Activated CD8-positive, alpha-beta T cell treated with anti-CD3 and anti-CD28 coated beads, Interleukin-2, amount 10 ng/mL, durations not matched to agents 7 days and 5 days (primary cell): ENCODE results near the gene GALNT12. TPM values are rescaled to one million over a fixed set of nuclear protein-coding genes. Genes with fewer than 3 reads are reported as not detected.

Source experiments
- ATAC-seq: fragments of 150-1000 bp; cut with Tn5 transposase; one replicate; pipeline ENCODE4 v1.10.0; 2021; ENCODE audit warnings: moderate library complexity
- CTCF ChIA-PET: fragments of 350-600 bp; sonication (Branson Sonifier 250); formaldehyde crosslinking; loops from one replicate; lab custom pipeline; 2021; ENCODE audit warnings: antibody characterized with exemption; lab: Charles Lee
- POLR2A ChIA-PET: fragments of 350-600 bp; sonication (Branson Sonifier 250); formaldehyde crosslinking; loops from one replicate; lab custom pipeline; 2021; ENCODE audit warnings: antibody characterized with exemption; lab: Charles Lee
- DNase-seq: peaks from one replicate; pipeline ENCODE4 v3.0.0-alpha.2; 2020
- H3K27ac Mint-ChIP-seq: one replicate; pipeline ENCODE4 v1.8.0; 2021; ENCODE audit warnings: mild to moderate bottlenecking, mixed read lengths
- H3K27me3 Mint-ChIP-seq: one replicate; pipeline ENCODE4 v1.8.0; 2021; ENCODE audit warnings: low read depth, mixed read lengths
- H3K36me3 Mint-ChIP-seq: one replicate; pipeline ENCODE4 v1.8.0; 2021; ENCODE audit warnings: low read depth, mixed read lengths
- H3K4me1 Mint-ChIP-seq: one replicate; pipeline ENCODE4 v1.8.0; 2021; ENCODE audit warnings: low read depth, mixed read lengths
- H3K4me3 Mint-ChIP-seq: one replicate; pipeline ENCODE4 v1.8.0; 2021; ENCODE audit warnings: mild to moderate bottlenecking, mixed read lengths
- H3K9me3 Mint-ChIP-seq: one replicate; pipeline ENCODE4 v1.8.0; 2022; ENCODE audit warnings: mixed read lengths; ENCODE audit not compliant: insufficient read depth
- total RNA-seq, 2 experiments: library from RNA; stranded (reverse); gene quantifications; one replicate each; pipeline ENCODE4 v1.2.3, GENCODE V29; 2021

Gene GALNT12, protein sequence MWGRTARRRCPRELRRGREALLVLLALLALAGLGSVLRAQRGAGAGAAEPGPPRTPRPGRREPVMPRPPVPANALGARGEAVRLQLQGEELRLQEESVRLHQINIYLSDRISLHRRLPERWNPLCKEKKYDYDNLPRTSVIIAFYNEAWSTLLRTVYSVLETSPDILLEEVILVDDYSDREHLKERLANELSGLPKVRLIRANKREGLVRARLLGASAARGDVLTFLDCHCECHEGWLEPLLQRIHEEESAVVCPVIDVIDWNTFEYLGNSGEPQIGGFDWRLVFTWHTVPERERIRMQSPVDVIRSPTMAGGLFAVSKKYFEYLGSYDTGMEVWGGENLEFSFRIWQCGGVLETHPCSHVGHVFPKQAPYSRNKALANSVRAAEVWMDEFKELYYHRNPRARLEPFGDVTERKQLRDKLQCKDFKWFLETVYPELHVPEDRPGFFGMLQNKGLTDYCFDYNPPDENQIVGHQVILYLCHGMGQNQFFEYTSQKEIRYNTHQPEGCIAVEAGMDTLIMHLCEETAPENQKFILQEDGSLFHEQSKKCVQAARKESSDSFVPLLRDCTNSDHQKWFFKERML
- total RNA-seq = 1 to 10 TPM; 7.9 to 8.8 TPM

DNA sequence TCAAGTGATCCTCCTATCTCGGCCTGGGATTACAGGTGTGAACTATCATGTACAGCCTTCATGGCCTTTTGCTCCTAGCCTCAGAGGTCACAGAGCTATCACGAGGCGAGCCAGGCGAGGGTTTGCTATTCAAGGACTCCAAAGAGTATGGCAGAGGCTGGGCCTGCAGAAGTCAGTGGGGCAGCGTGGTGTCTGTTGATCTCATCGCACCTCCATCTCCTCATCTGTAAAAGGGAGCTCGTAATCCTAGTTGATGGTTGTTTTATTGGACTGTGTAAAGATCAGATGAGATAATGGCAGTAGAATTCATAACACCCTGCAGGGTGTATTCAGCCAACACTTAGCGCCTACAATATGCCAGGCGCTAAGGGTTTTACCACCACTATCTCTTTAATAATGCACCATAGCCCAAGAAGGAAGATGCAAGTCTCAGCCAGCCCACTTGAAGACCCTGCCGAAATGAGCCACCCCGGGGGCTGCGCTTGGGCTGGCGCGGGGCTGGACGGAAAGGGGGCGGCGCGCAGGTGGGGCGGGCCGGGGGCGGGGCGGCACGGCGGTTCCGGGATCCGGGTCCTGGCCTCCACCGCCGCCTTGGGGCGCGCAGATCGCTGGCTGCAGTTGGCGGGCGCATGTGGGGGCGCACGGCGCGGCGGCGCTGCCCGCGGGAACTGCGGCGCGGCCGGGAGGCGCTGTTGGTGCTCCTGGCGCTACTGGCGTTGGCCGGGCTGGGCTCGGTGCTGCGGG lies at the start of gene GALNT12:
Gene GALNT12 (plus strand): TSS at position 601 of the 744 bp plus-strand sequence. CDS start 29 bp downstream, at position 630.
- Mint-ChIP-seq H3K4me1 (peaks cover 35% of the 10 kb centered on the region), H3K36me3 (peaks cover 3% of the 10 kb centered on the region), H3K9me3 (no peaks in the 10 kb centered on the region), H3K27ac (peak within 1 kb of the TSS; percentile 9), H3K4me3 (peak within 1 kb of the TSS; percentile 82), H3K27me3 (peaks cover 28% of the 10 kb centered on the region)
- ChIA-PET CTCF (interaction anchor here (0.8 to 3.7 kb wide), 14 partner anchors 9 to 333 kb away, joined by 3 to 22 read pairs (median 5); no protein-coding TSS in a partner anchor), POLR2A (interaction anchor here (1.1 kb wide), 1 partner anchor 11 kb away, joined by 8 read pairs; the partner anchor contains the start of gene ANKS6)
- ATAC-seq = peak; percentile 83
- DNase-seq = peak; percentile 64

DNA sequence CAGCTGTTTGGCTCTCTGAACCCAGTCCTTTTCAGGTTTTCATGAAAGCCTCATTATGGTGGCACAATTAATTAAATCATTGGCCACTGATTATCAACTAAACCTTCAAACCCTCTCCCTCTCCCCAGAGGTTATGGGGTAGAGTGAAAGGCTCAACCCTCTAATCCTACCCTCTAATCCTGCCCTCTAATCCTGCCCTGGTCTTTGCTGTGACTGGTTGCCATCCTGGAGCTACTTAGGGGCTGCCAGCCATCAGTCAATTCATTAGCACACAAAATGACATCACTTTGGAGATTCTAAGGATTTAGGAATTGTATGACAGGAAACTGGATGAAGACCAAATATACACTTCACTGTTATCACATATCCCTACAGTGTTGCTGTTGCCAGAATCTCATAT lies 47.2 kb upstream of the GALNT12 start:
- Mint-ChIP-seq H3K27ac (no peak overlapping the region), H3K36me3 (no peaks in the 10 kb centered on the region), H3K27me3 (no peaks in the 10 kb centered on the region), H3K4me3 (no peak overlapping the region), H3K9me3 (peaks cover 5% of the 10 kb centered on the region), H3K4me1 (no peaks in the 10 kb centered on the region)
- ATAC-seq (no peak), DNase-seq (no peak)
- CTCF ChIA-PET = interaction anchor here (4.0 kb wide), 1 partner anchor 14 kb away, joined by 31 read pairs; no protein-coding TSS in a partner anchor
- POLR2A ChIA-PET = no interaction called here

DNA sequence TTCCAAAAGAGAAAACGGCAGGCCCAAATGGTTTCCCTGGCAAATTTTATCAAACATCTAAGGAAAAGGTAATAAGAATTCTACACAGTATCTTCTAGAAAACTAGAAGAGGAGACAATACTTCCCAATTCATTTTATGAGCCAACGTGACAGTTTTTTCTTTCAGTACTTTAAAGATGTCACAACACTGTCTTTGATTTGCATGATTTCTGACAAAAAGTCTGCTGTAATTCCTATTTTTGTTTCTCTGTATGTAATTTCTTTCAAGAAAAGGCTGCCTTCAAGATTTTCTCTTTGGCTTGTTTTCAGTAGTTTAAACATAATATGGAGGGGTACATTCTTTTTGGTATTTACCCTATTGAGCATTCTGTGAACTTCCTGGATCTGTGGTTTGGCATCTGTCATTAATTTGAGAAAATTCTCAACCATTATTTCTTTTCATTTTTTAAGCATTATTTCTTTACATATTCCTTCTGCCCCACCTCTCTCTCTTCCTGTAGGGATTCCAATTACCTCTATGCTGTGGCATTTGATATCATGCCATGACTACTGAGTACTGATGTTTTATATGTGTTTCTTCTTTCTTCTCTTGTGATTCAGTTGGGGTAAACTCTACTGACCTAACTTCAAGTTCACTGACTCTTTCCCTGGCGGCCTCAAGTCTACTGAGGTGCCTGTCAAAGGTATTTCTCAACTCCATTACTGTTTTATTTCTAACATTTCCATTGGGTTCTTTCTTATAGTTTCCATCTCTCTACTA lies 43.3 kb upstream of the GALNT12 start:
- ChIA-PET CTCF (interaction anchor here (3.6 kb wide), 1 partner anchor 11 kb away, joined by 31 read pairs; no protein-coding TSS in a partner anchor), POLR2A (no interaction called here)
- DNase-seq (no peak), ATAC-seq (no peak)
- no peak overlapping the region for H3K27ac Mint-ChIP-seq
- H3K9me3 Mint-ChIP-seq = no peaks in the 10 kb centered on the region
- no peak overlapping the region for H3K4me3 Mint-ChIP-seq
- no peaks in the 10 kb centered on the region for H3K36me3 Mint-ChIP-seq
- no peaks in the 10 kb centered on the region for H3K27me3 Mint-ChIP-seq
- no peaks in the 10 kb centered on the region for H3K4me1 Mint-ChIP-seq

DNA sequence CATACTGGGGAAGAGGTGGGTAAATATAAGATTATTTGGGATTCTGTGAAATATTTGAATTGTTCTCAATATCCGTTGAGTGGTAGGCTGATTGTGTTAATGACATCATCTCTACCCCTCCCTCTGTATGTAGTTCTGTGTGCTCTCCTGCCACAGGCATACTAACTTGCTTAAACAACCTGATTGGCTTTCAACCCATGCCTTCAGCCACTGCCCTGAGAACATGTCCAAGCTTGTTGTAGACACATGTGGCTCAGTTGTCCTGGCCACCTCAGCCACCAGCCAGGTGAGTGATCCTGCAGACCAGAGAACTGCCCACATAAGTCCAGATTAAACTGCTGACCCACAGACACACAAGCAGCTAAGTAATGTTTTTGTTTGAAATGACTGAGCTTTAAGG lies 42.2 kb upstream of the GALNT12 start:
- H3K27me3 Mint-ChIP-seq = no peaks in the 10 kb centered on the region
- no peaks in the 10 kb centered on the region for H3K4me1 Mint-ChIP-seq
- H3K27ac Mint-ChIP-seq = no peak overlapping the region
- H3K9me3 Mint-ChIP-seq = no peaks in the 10 kb centered on the region
- H3K36me3 Mint-ChIP-seq = no peaks in the 10 kb centered on the region
- ChIA-PET CTCF (interaction anchor here (3.6 kb wide), 1 partner anchor 10 kb away, joined by 31 read pairs; no protein-coding TSS in a partner anchor), POLR2A (no interaction called here)
- H3K4me3 Mint-ChIP-seq = no peak overlapping the region
- ATAC-seq (no peak), DNase-seq (no peak)

DNA sequence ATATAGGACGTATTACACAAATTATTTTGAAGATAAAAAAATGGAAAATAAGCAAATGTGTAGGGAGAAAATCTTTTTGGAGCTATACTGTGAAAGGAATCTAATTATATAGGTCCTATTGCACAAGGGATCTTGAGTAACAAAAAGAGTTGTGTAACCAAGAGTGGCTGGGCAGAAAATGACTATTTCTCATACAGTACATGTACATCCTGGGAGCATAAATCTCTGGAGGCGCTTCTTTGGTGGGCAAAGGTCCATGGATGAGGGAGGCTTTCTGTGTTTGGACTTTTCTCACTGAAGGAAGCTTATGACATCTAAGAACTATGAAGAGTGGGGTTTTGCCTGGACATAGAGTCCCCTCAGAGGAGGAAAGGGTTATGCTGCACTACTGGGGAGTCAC lies 40.9 kb upstream of the GALNT12 start:
- ATAC-seq (no peak), DNase-seq (no peak)
- H3K4me1 Mint-ChIP-seq = no peaks in the 10 kb centered on the region
- no peaks in the 10 kb centered on the region for H3K27me3 Mint-ChIP-seq
- ChIA-PET POLR2A (no interaction called here), CTCF (interaction anchor here (3.6 kb wide), 1 partner anchor 9 kb away, joined by 31 read pairs; no protein-coding TSS in a partner anchor)
- no peak overlapping the region for H3K4me3 Mint-ChIP-seq
- H3K27ac Mint-ChIP-seq = no peak overlapping the region
- no peaks in the 10 kb centered on the region for H3K36me3 Mint-ChIP-seq
- H3K9me3 Mint-ChIP-seq = no peaks in the 10 kb centered on the region

DNA sequence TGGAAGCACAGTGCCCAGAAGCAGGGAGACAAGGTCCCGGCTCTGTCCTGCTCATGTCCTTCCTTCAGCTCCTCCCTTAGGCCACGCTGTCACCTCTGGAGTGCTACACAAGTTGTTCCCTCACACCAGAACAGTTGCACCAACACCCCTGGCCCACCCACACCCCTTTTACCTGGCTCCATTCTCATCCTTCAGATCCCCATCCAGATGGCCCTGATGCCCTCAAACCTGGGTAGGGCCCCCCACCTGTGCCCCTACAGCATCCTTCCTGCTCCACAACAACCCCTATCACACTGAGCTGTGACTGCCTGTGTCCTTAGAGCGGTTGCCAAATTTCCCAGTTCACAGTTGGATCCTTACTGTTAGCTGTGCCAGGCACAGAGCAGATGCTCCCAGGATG lies 40.3 kb upstream of the GALNT12 start:
- POLR2A ChIA-PET = no interaction called here
- no peak overlapping the region for H3K27ac Mint-ChIP-seq
- DNase-seq (no peak), ATAC-seq (no peak)
- CTCF ChIA-PET = interaction anchor here (3.6 kb wide), 1 partner anchor 8 kb away, joined by 31 read pairs; no protein-coding TSS in a partner anchor
- no peaks in the 10 kb centered on the region for H3K27me3 Mint-ChIP-seq
- no peaks in the 10 kb centered on the region for H3K4me1 Mint-ChIP-seq
- no peaks in the 10 kb centered on the region for H3K9me3 Mint-ChIP-seq
- H3K4me3 Mint-ChIP-seq = no peak overlapping the region
- no peaks in the 10 kb centered on the region for H3K36me3 Mint-ChIP-seq

DNA sequence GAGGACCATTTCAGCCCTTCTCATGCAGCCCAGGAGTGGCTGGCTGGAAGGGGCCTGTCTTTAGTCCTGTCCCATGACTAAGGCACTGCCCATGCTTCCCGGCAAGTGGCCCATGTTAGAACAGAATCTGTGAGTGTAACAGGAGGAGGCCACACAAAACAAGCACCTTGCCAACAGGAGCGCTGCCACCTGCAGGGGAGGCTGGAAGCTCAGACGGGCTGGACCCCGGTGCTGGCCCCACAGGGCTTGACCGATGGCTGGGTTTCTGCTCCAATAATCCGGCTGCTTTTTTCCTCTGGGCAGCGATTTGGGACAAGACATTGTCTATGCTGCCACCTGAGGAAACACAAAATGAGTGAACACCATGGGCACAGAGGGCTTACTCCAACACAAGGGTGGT lies 39.6 kb upstream of the GALNT12 start:
- Mint-ChIP-seq H3K4me3 (no peak overlapping the region), H3K36me3 (no peaks in the 10 kb centered on the region), H3K27me3 (no peaks in the 10 kb centered on the region), H3K4me1 (no peaks in the 10 kb centered on the region), H3K27ac (no peak overlapping the region), H3K9me3 (no peaks in the 10 kb centered on the region)
- DNase-seq (no peak), ATAC-seq (no peak)
- POLR2A ChIA-PET = no interaction called here
- CTCF ChIA-PET = interaction anchor here (3.6 kb wide), 1 partner anchor 8 kb away, joined by 31 read pairs; no protein-coding TSS in a partner anchor

DNA sequence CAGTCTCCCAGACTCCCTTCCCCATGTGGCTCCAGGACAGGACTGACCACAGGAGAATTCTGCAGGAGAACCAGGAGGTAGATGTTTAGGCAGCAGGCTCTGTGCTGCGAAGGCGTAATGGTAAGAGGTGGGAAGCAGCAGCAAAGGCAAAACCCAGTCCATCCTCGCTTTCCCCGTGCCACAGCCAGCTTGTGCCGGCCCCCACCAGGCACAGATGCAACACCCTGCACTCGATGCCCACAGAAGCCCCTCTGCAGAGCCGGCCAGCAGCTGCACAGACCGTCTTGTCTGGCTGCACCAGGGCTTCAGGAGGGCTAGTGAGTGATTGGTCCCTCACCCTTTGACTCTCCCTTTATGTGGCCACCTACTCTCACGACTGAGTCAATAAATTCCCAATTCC lies 39.1 kb upstream of the GALNT12 start:
- CTCF ChIA-PET = no interaction called here
- H3K36me3 Mint-ChIP-seq = no peaks in the 10 kb centered on the region
- DNase-seq (no peak), ATAC-seq (no peak)
- H3K27ac Mint-ChIP-seq = no peak overlapping the region
- H3K9me3 Mint-ChIP-seq = no peaks in the 10 kb centered on the region
- H3K4me3 Mint-ChIP-seq = no peak overlapping the region
- no peaks in the 10 kb centered on the region for H3K27me3 Mint-ChIP-seq
- POLR2A ChIA-PET = no interaction called here
- H3K4me1 Mint-ChIP-seq = no peaks in the 10 kb centered on the region

DNA sequence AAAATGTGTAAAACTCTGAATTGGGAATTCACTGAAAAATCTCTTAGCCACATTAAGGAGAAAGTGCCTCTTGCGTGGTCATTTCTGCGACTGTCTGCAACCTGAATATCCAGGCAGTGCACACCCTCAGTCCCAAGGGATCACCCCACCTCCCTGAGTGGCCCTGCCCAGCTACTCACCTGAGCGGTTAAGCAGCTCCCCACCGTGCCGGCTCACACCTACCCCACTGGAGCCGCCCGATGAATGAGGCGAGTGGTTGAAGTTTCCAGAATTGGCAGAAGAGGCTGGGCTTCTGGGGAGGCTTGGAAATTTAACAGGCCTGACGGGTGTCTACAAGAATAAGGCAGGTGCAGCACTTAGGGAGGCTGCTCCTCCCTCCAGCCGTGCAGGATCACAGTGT lies 36.8 kb upstream of the GALNT12 start:
- no peaks in the 10 kb centered on the region for H3K9me3 Mint-ChIP-seq
- no peak overlapping the region for H3K4me3 Mint-ChIP-seq
- DNase-seq (no peak), ATAC-seq (no peak)
- no peaks in the 10 kb centered on the region for H3K36me3 Mint-ChIP-seq
- H3K4me1 Mint-ChIP-seq = no peaks in the 10 kb centered on the region
- ChIA-PET CTCF (interaction anchor here (0.8 kb wide), 1 partner anchor 21 kb away, joined by 3 read pairs; no protein-coding TSS in a partner anchor), POLR2A (interaction anchor here (0.8 kb wide), 1 partner anchor 289 kb away, joined by 4 read pairs; no protein-coding TSS in a partner anchor)
- no peak overlapping the region for H3K27ac Mint-ChIP-seq
- H3K27me3 Mint-ChIP-seq = no peaks in the 10 kb centered on the region

DNA sequence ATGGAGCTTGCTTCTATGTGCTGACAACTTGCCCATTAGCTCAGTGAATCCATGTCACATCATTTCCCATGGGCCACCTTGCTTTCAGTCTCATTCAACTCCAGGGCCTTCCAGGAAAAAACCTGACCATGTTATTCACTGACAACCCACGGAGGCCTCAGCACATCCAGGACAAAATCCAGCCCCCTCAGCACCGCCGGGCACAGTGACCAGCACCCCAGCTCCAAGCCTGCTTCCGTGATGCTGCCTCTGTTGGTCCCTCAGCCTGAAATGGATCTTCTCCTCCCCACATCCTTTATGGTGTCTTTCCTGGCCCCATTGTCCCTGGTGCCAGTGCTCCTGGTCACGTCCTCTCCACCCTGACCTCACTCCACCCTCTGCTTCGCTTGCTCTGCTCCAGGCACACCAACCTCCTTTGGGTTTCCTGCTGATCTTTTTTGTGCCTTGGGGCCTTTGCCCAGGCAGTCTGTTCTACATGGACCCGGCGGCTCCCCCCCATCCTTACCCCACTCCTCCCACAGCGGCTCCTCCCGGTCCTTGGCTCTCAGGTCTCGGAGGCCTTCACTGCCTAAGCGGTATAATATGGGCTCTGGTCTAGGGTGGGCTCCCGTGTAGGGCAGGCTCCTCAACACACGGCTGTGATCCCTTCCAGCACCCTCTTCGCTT lies 36.1 kb upstream of the GALNT12 start:
- DNase-seq (no peak), ATAC-seq (no peak)
- Mint-ChIP-seq H3K36me3 (no peaks in the 10 kb centered on the region), H3K27me3 (no peaks in the 10 kb centered on the region), H3K4me3 (no peak overlapping the region), H3K27ac (no peak overlapping the region), H3K4me1 (no peaks in the 10 kb centered on the region), H3K9me3 (no peaks in the 10 kb centered on the region)
- ChIA-PET POLR2A (no interaction called here), CTCF (interaction anchor here (0.8 kb wide), 1 partner anchor 20 kb away, joined by 3 read pairs; no protein-coding TSS in a partner anchor)
